Spleen (tissue), 11 donors: ENCODE measurements around the gene BEX1. TPM values are rescaled to one million over a fixed set of nuclear protein-coding genes. Genes with fewer than 3 reads are reported as not detected.

Source experiments
- DNase-seq: peaks from one replicate; pipeline ENCODE4 v3.0.0-alpha.2; 2020
- H3K27ac ChIP-seq, 8 donors: fragments of 200-600 bp; sonication (generic) in 7 of 8; 1 replicate in 4 of 8; 2 replicates in 4 of 8; pipeline versions ENCODE4 v1.5.0 to v1.8.0; 2016 to 2021; ENCODE audit warnings: inconsistent platforms in 4 of 8, mild to moderate bottlenecking in 4 of 8, moderate library complexity in 1 of 8
- H3K27me3 ChIP-seq, 7 donors: fragments of 200-600 bp; sonication (generic) in 6 of 7; replicated peaks in 1 of 7; 1 replicate in 4 of 7; 2 replicates in 3 of 7; pipeline versions ENCODE4 v1.5.0 to v1.8.0; 2016 to 2021; ENCODE audit warnings: inconsistent platforms in 3 of 7, mild to moderate bottlenecking in 1 of 7
- H3K36me3 ChIP-seq, 6 donors: fragments of 200-600 bp; sonication (generic) in 5 of 6; 1 replicate in 4 of 6; 2 replicates in 2 of 6; pipeline versions ENCODE4 v1.5.0 to v1.8.0; 2016 to 2021; ENCODE audit warnings: inconsistent platforms in 2 of 6
- H3K4me1 ChIP-seq, 6 donors: fragments of 200-600 bp; sonication (generic) in 5 of 6; 1 replicate in 3 of 6; 2 replicates in 3 of 6; pipeline versions ENCODE4 v1.5.0 to v1.8.0; 2016 to 2021; ENCODE audit warnings: inconsistent platforms in 3 of 6
- H3K4me3 ChIP-seq, 8 donors: fragments of 200-600 bp; sonication (generic) in 7 of 8; 1 replicate in 4 of 8; 2 replicates in 4 of 8; pipeline versions ENCODE4 v1.5.0 to v1.8.0; 2016 to 2021; ENCODE audit warnings: inconsistent platforms in 4 of 8, mild to moderate bottlenecking in 4 of 8, moderate library complexity in 2 of 8
- H3K9me3 ChIP-seq, 8 donors: fragments of 200-600 bp; sonication (generic) in 7 of 8; 1 replicate in 4 of 8; 2 replicates in 4 of 8; pipeline versions ENCODE4 v1.5.0 to v1.8.0; 2016 to 2021; ENCODE audit warnings: inconsistent platforms in 4 of 8
- POLR2A ChIP-seq, 3 donors: fragments of 450-650 bp; IDR thresholded peaks; one replicate each; pipeline ENCODE4 v1.5.1; 2017; ENCODE audit warnings: antibody characterized with exemption in 3 of 3, mild to moderate bottlenecking in 1 of 3
- POLR2AphosphoS5 ChIP-seq, 3 donors: sonication (generic); formaldehyde crosslinking; IDR thresholded peaks; one replicate each; pipeline ENCODE4 v1.5.1; 2017; ENCODE audit warnings: antibody characterized with exemption in 3 of 3
- WGBS, 5 donors: extraction: QIAGEN DNeasy Blood & Tissue Kit in 3 of 5; methylation state at CpG; one replicate each; pipeline versions ENCODE4 v1.1.5 to v1.1.7; 2013 to 2018; 5-methylcytosine and 5-hydroxymethylcytosine counted together
- intact Hi-C: fragments of 100-400 bp; cut with DNase I; formaldehyde crosslinking; loops from one replicate; pipeline ENCODE4 v1.15.0; 2023; ENCODE audit warnings: low total_unique reads
- polyA plus RNA-seq, 3 donors: library from polyadenylated mRNA; stranded (reverse); fragments of 200-250 nt; gene quantifications; one replicate each; pipeline ENCODE4 v1.2.1, GENCODE V29; 2013
- total RNA-seq, 7 donors: library from RNA; depleted of rRNA in 3 of 7; stranded (reverse); fragments of >200 nt in 3 of 7; fragmentation: NEBNext Ultra II Directional in 4 of 7; extraction: Animal tissue kit (Norgen Biotek cat#: 25700) in 4 of 7; gene quantifications; one replicate each; pipeline versions ENCODE4 v1.1.0 to v1.2.1, GENCODE V29; 2016 to 2021
- TF ChIP-seq, protein P1 (sequence below), 11 experiments: fragments of 200-600 bp in 7 of 11; fragments of 450-650 bp in 4 of 11; sonication (generic) in 4 of 11; IDR thresholded peaks in 8 of 11; conservative IDR thresholded peaks in 3 of 11; 1 replicate in 7 of 11; 2 replicates in 4 of 11; pipeline versions ENCODE4 v1.4.0 to v1.8.0; 2016 to 2021; ENCODE audit warnings: antibody characterized with exemption in 11 of 11, inconsistent platforms in 4 of 11, mild to moderate bottlenecking in 1 of 11
- donor health status: healthy with polysubstance abuse.
- donor health status: DM: no; HTN: no; CAD: no; lungs with moderate emphysema.
- donor health status: DM: no; HTN: no; CAD: no.
- donor health status: Bipolar disorder and iron deficiency.
- donor health status: healthy.
- donor health status: DM: no; HTN: no; CAD: no.
- donor health status: DM: yes; HTN: yes; CAD: no.

Gene BEX1
- total and polyA plus RNA-seq, 10 donors = 0.85 to 5.9 (median 1.6) TPM

DNA sequence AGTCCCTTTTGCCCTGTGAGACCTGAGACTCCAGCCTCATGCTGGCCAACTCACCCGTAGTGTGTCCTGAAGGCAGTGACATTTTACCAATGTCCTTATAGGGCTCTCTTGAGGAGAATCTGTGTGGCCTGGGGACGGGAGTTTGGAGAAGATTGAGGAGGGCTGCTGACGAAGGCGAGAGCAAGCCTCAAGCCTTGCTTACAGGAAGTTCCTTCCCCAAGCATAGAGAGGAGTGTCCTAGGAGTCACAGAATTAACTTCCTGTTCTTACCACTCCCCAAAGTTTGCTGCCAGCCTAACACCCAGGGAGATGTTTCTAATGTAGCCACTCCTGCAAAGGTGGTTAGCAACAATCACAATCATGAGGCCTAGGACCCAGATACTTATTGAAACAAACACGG is 29.0 kb upstream of the BEX1 start, which contains the start of gene NXF3:
NXF3 (minus strand) TSS at position 202 of the 400 bp plus-strand sequence; CDS start at position 82, 120 bp downstream.
- H3K4me3 ChIP-seq = no peak within 1 kb of the TSS
- H3K9me3 ChIP-seq = no peaks in the 10 kb centered on the region
- TF ChIP-seq POLR2A (IDR thresholded peaks at IDR 0.05) (no peak), POLR2AphosphoS5 (IDR thresholded peaks at IDR 0.05) (no peak)
- TF ChIP-seq, protein P1, sequence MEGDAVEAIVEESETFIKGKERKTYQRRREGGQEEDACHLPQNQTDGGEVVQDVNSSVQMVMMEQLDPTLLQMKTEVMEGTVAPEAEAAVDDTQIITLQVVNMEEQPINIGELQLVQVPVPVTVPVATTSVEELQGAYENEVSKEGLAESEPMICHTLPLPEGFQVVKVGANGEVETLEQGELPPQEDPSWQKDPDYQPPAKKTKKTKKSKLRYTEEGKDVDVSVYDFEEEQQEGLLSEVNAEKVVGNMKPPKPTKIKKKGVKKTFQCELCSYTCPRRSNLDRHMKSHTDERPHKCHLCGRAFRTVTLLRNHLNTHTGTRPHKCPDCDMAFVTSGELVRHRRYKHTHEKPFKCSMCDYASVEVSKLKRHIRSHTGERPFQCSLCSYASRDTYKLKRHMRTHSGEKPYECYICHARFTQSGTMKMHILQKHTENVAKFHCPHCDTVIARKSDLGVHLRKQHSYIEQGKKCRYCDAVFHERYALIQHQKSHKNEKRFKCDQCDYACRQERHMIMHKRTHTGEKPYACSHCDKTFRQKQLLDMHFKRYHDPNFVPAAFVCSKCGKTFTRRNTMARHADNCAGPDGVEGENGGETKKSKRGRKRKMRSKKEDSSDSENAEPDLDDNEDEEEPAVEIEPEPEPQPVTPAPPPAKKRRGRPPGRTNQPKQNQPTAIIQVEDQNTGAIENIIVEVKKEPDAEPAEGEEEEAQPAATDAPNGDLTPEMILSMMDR (IDR thresholded peaks at IDR 0.05 in 8 of 11, conservative IDR thresholded peaks at IDR 0.05 in 3 of 11) = no peak
- H3K27me3 ChIP-seq = no peaks in the 10 kb centered on the region
- 54 to 86% (median 58%) methylated on average over 1 to 5 of the region's 5 CpGs for WGBS, 5 donors
- no peak for DNase-seq
- H3K4me1 ChIP-seq = no peaks in the 10 kb centered on the region
- intact Hi-C loops = no loop called here
- H3K27ac ChIP-seq = no peak within 1 kb of the TSS
- H3K36me3 ChIP-seq = no peaks in the 10 kb centered on the region

DNA sequence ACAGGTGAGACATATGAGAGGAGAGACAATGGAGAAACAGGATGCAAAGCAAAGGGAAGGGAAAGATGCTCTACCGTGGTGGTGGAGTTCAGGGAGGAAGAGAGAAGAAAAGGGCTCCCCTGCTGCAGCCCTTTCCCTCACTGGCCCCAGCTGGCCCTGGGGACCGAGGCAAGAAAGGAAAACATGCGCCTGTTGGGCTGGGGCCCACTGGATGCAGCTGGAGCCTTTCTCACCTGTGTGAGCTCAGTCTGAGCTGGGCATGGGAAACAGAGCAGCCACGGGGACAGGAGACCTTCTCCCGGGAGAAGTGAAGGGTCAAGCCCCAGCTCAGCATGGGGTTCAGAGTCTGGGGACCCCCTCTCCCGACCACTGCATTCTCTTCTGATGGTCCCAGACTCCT is 17.1 kb upstream of the BEX1 start:
- Histone ChIP-seq H3K9me3 (no peaks in the 10 kb centered on the region), H3K36me3 (no peaks in the 10 kb centered on the region), H3K4me3 (no peak overlapping the region), H3K27ac (no peak overlapping the region), H3K27me3 (peaks cover 0 to 13% (median 0%) of the 10 kb centered on the region in 7 donors), H3K4me1 (no peaks in the 10 kb centered on the region)
- WGBS, 5 donors = 66 to 75% (median 71%) methylated on average over 1 to 6 of the region's 6 CpGs
- intact Hi-C loops = no loop called here
- TF ChIP-seq POLR2A (IDR thresholded peaks at IDR 0.05) (no peak), POLR2AphosphoS5 (IDR thresholded peaks at IDR 0.05) (no peak)
- TF ChIP-seq, protein P1 (IDR thresholded peaks at IDR 0.05 in 8 of 11, conservative IDR thresholded peaks at IDR 0.05 in 3 of 11) = no peak
- no peak for DNase-seq

DNA sequence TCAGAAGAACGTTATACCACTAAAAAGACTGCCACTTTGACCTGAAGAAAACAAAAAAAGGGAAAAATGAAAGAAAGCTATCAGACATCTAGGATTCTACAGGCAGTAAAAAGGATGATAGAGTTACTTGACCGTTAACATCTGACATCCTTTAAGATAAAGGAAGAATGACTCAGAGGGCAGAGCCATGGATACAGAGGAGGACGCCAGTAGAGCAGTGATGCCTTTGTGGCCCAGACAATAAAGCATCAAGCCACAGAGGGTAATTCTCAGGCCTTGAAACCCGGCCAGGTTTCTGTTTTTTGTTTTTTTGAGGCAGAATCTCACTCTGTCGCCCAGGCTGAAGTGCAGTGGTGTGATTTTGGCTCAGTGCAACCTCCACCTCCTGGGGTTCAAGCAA is 9.5 kb upstream of the BEX1 start:
- 40 to 74% (median 55%) methylated on average over 5 of the region's 5 CpGs for WGBS, 5 donors
- H3K9me3 ChIP-seq = no peaks in the 10 kb centered on the region
- intact Hi-C loops = no loop called here

DNA sequence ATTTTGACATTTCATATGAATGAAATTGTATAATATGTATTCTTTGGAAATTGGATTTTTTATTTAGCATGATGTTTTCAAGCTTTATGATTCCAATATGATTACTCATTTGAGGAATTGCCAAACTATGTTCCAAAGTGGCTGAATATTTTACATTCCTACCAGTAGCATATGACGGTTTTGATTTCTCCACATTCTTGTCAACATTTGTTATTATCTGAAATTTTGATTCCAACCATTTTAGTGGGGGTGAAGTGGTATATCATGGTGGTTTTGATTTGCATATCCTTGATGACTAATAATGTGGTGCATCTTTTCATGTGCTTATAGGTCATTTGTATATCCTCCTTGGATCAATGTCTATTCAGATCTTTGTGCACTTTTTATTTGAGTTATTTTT is 2.6 kb upstream of the BEX1 start:
- peaks cover 0 to 20% (median 10%) of the 10 kb centered on the region in 7 donors for H3K27me3 ChIP-seq
- no peak overlapping the region for H3K27ac ChIP-seq
- no peak for TF ChIP-seq POLR2A (IDR thresholded peaks at IDR 0.05)
- TF ChIP-seq, protein P1 (IDR thresholded peaks at IDR 0.05 in 8 of 11, conservative IDR thresholded peaks at IDR 0.05 in 3 of 11) = no peak
- no peak for TF ChIP-seq POLR2AphosphoS5 (IDR thresholded peaks at IDR 0.05)
- intact Hi-C loops = no loop called here
- H3K4me3 ChIP-seq = no peak overlapping the region
- no peaks in the 10 kb centered on the region for H3K36me3 ChIP-seq
- H3K9me3 ChIP-seq = no peaks in the 10 kb centered on the region
- 61 to 100% (median 75%) methylated on average over 1 of the region's 1 CpG for WGBS, 5 donors
- no peaks in the 10 kb centered on the region for H3K4me1 ChIP-seq
- DNase-seq = no peak

More for the DNA sequence above, 9.5 kb upstream of the BEX1 start:
- no peaks in the 10 kb centered on the region for H3K4me1 ChIP-seq
- no peaks in the 10 kb centered on the region for H3K27me3 ChIP-seq
- no peak for DNase-seq
- TF ChIP-seq POLR2A (IDR thresholded peaks at IDR 0.05) (no peak), POLR2AphosphoS5 (IDR thresholded peaks at IDR 0.05) (no peak)
- TF ChIP-seq, protein P1 (IDR thresholded peaks at IDR 0.05 in 8 of 11, conservative IDR thresholded peaks at IDR 0.05 in 3 of 11) = no peak
- no peak overlapping the region for H3K4me3 ChIP-seq
- H3K27ac ChIP-seq = no peak overlapping the region
- no peaks in the 10 kb centered on the region for H3K36me3 ChIP-seq
